Activated CD4-positive, alpha-beta memory T cell treated with anti-CD3 and anti-CD28 coated beads, Interleukin-2, amount 10 ng/mL, durations not matched to agents 7 days and 5 days (primary cell): ENCODE measurements around the gene BMP6. TPM values are rescaled to one million over a fixed set of nuclear protein-coding genes. Genes with fewer than 3 reads are reported as not detected.
"Not testable (repeated sequence)": the region's sequence is repeated elsewhere in the genome, so short reads cannot be mapped to it uniquely, and the experiment has no call there.

Experiments
- CTCF ChIA-PET: fragments of 350-600 bp; sonication (Branson Sonifier 250); formaldehyde crosslinking; loops from one replicate; lab custom pipeline; 2021; ENCODE audit warnings: antibody characterized with exemption, inconsistent platforms; lab: Charles Lee
- POLR2A ChIA-PET: fragments of 350-600 bp; sonication (Branson Sonifier 250); formaldehyde crosslinking; loops from one replicate; lab custom pipeline; 2021; ENCODE audit warnings: antibody characterized with exemption; lab: Charles Lee
- DNase-seq: peaks from one replicate; pipeline ENCODE4 v3.0.0-alpha.2; 2020
- H3K27ac Mint-ChIP-seq: one replicate; pipeline ENCODE4 v1.8.0; 2021; ENCODE audit warnings: mild to moderate bottlenecking, mixed read lengths
- H3K27me3 Mint-ChIP-seq: one replicate; pipeline ENCODE4 v1.8.0; 2021; ENCODE audit warnings: mixed read lengths
- H3K36me3 Mint-ChIP-seq: one replicate; pipeline ENCODE4 v1.8.0; 2021; ENCODE audit warnings: low read depth, mixed read lengths
- H3K4me1 Mint-ChIP-seq: one replicate; pipeline ENCODE4 v1.8.0; 2021; ENCODE audit warnings: mixed read lengths
- H3K4me3 Mint-ChIP-seq: one replicate; pipeline ENCODE4 v1.8.0; 2021; ENCODE audit warnings: mild to moderate bottlenecking, mixed read lengths
- H3K9me3 Mint-ChIP-seq: one replicate; pipeline ENCODE4 v1.8.0; 2021; ENCODE audit warnings: mixed read lengths
- total RNA-seq, 2 experiments: library from RNA; stranded (reverse); gene quantifications; one replicate each; pipeline ENCODE4 v1.2.3, GENCODE V29; 2021

BMP6 gene
- total RNA-seq, 2 experiments from 2014 or later = not detected

GRCh38 chr6:7797386-7797785, 71.5 kb downstream of the BMP6 start:
- Mint-ChIP-seq H3K4me3 (no peak overlapping the region), H3K9me3 (no peaks in the 10 kb centered on the region), H3K27me3 (peaks cover 11% of the 10 kb centered on the region), H3K4me1 (no peaks in the 10 kb centered on the region), H3K36me3 (no peaks in the 10 kb centered on the region), H3K27ac (no peak overlapping the region)
- CTCF ChIA-PET = no interaction called here
- no peak for DNase-seq
- POLR2A ChIA-PET = no interaction called here

- no peak for DNase-seq
- no peaks in the 10 kb centered on the region for H3K4me1 Mint-ChIP-seq
- ChIA-PET CTCF (no interaction called here), POLR2A (no interaction called here)
- no peaks in the 10 kb centered on the region for H3K9me3 Mint-ChIP-seq
- no peaks in the 10 kb centered on the region for H3K36me3 Mint-ChIP-seq
- no peak overlapping the region for H3K4me3 Mint-ChIP-seq
- no peak overlapping the region for H3K27ac Mint-ChIP-seq
- H3K27me3 Mint-ChIP-seq = peaks cover 11% of the 10 kb centered on the region
Measured at GRCh38 chr6:7798751-7799150, 72.9 kb downstream of the BMP6 start.

- no peak for DNase-seq
- POLR2A ChIA-PET = no interaction called here
- Mint-ChIP-seq H3K27me3 (peaks cover 4% of the 10 kb centered on the region), H3K36me3 (no peaks in the 10 kb centered on the region), H3K4me1 (no peaks in the 10 kb centered on the region), H3K9me3 (no peaks in the 10 kb centered on the region), H3K4me3 (no peak overlapping the region), H3K27ac (no peak overlapping the region)
- CTCF ChIA-PET = no interaction called here
Measured at GRCh38 chr6:7802662-7803061, 76.8 kb downstream of the BMP6 start.

- POLR2A ChIA-PET = no interaction called here
- no peaks in the 10 kb centered on the region for H3K9me3 Mint-ChIP-seq
Measured at GRCh38 chr6:7803214-7803613, 77.3 kb downstream of the BMP6 start.

GRCh38 chr6:7805078-7805849, 79.4 kb downstream of the BMP6 start:
- Mint-ChIP-seq H3K27ac (no peak overlapping the region), H3K9me3 (no peaks in the 10 kb centered on the region), H3K4me1 (no peaks in the 10 kb centered on the region), H3K36me3 (no peaks in the 10 kb centered on the region), H3K4me3 (no peak overlapping the region), H3K27me3 (peaks cover 4% of the 10 kb centered on the region)
- ChIA-PET POLR2A (no interaction called here), CTCF (no interaction called here)
- DNase-seq = no peak

More at GRCh38 chr6:7803214-7803613, 77.3 kb downstream of the BMP6 start:
- no peaks in the 10 kb centered on the region for H3K4me1 Mint-ChIP-seq
- CTCF ChIA-PET = no interaction called here
- no peak overlapping the region for H3K27ac Mint-ChIP-seq
- DNase-seq = no peak
- H3K36me3 Mint-ChIP-seq = no peaks in the 10 kb centered on the region
- peaks cover 4% of the 10 kb centered on the region for H3K27me3 Mint-ChIP-seq
- H3K4me3 Mint-ChIP-seq = no peak overlapping the region

- Mint-ChIP-seq H3K9me3 (no peaks in the 10 kb centered on the region), H3K4me1 (no peaks in the 10 kb centered on the region), H3K27me3 (peaks cover 4% of the 10 kb centered on the region), H3K4me3 (no peak overlapping the region), H3K27ac (no peak overlapping the region), H3K36me3 (no peaks in the 10 kb centered on the region)
- ChIA-PET POLR2A (no interaction called here), CTCF (no interaction called here)
- no peak for DNase-seq
Measured at GRCh38 chr6:7805850-7806214, 79.9 kb downstream of the BMP6 start.

GRCh38 chr6:7806711-7807110, 80.8 kb downstream of the BMP6 start:
- POLR2A ChIA-PET = no interaction called here
- CTCF ChIA-PET = no interaction called here
- no peak overlapping the region for H3K4me3 Mint-ChIP-seq
- H3K27me3 Mint-ChIP-seq = no peaks in the 10 kb centered on the region
- H3K4me1 Mint-ChIP-seq = no peaks in the 10 kb centered on the region
- no peak for DNase-seq
- H3K36me3 Mint-ChIP-seq = no peaks in the 10 kb centered on the region
- H3K9me3 Mint-ChIP-seq = no peaks in the 10 kb centered on the region
- no peak overlapping the region for H3K27ac Mint-ChIP-seq

- DNase-seq = no peak
- CTCF ChIA-PET = interaction anchor here (0.7 kb wide), 1 partner anchor 30 kb away, joined by 3 read pairs; no protein-coding TSS in a partner anchor
- Mint-ChIP-seq H3K27me3 (no peaks in the 10 kb centered on the region), H3K36me3 (no peaks in the 10 kb centered on the region), H3K4me3 (no peak overlapping the region), H3K9me3 (no peaks in the 10 kb centered on the region), H3K4me1 (no peaks in the 10 kb centered on the region), H3K27ac (no peak overlapping the region)
- POLR2A ChIA-PET = no interaction called here
Measured at GRCh38 chr6:7809346-7809745, 83.4 kb downstream of the BMP6 start.

DNA sequence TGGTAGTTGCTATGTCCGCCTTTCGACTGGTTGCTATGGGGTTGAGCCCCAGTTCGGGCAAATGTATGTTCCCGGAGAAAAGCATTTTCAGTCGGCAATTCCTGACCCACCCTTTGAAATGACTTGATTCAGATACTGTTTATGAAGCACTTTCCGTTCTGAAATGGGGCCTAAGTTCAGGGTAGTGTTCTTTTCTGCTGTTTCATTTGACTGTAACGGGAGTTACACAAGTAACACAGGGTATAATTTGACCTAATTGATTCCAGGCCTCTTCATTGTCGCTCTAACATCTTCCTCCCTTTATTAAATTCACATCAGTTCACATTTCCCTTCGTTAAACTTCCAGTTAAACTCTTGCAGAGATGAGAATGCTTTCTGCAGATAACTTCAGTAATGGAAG, 85.5 kb downstream of the BMP6 start:
- H3K9me3 Mint-ChIP-seq = no peaks in the 10 kb centered on the region
- no peak overlapping the region for H3K27ac Mint-ChIP-seq
- ChIA-PET POLR2A (no interaction called here), CTCF (no interaction called here)
- no peak overlapping the region for H3K4me3 Mint-ChIP-seq
- DNase-seq = no peak
- peaks cover 3% of the 10 kb centered on the region for H3K27me3 Mint-ChIP-seq
- H3K4me1 Mint-ChIP-seq = no peaks in the 10 kb centered on the region
- no peaks in the 10 kb centered on the region for H3K36me3 Mint-ChIP-seq

GRCh38 chr6:7812623-7813022, 86.7 kb downstream of the BMP6 start:
- no peaks in the 10 kb centered on the region for H3K9me3 Mint-ChIP-seq
- no peaks in the 10 kb centered on the region for H3K4me1 Mint-ChIP-seq
- H3K27me3 Mint-ChIP-seq = peaks cover 7% of the 10 kb centered on the region
- ChIA-PET CTCF (no interaction called here), POLR2A (no interaction called here)
- no peak overlapping the region for H3K4me3 Mint-ChIP-seq
- no peaks in the 10 kb centered on the region for H3K36me3 Mint-ChIP-seq
- no peak for DNase-seq
- H3K27ac Mint-ChIP-seq = no peak overlapping the region

GRCh38 chr6:7813193-7813592, 87.3 kb downstream of the BMP6 start:
- Mint-ChIP-seq H3K36me3 (no peaks in the 10 kb centered on the region), H3K4me3 (no peak overlapping the region), H3K4me1 (no peaks in the 10 kb centered on the region), H3K27ac (no peak overlapping the region), H3K27me3 (peaks cover 7% of the 10 kb centered on the region), H3K9me3 (no peaks in the 10 kb centered on the region)
- CTCF ChIA-PET = no interaction called here
- POLR2A ChIA-PET = no interaction called here
- no peak for DNase-seq

DNA sequence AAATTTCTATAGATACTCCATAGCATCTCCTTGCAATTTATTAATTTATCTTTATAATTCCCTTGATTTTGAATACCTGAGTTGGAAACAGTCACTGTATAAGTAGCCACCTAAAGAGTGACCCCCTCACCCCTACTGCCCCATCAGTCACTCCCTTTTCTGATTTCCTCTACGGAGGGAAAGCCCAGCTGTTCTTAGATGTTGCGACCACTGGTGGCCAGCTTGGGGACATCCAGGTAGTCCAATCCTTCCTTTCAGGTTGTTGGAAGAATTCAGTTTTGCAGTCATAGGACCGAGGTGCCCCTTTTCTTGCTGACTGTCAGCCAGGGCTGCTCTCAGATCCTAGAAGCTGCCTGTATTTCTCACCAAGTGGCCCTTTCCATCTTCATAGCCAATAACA, 87.8 kb downstream of the BMP6 start:
- no peak for DNase-seq
- peaks cover 7% of the 10 kb centered on the region for H3K27me3 Mint-ChIP-seq
- ChIA-PET POLR2A (no interaction called here), CTCF (no interaction called here)
- no peaks in the 10 kb centered on the region for H3K4me1 Mint-ChIP-seq
- H3K27ac Mint-ChIP-seq = no peak overlapping the region
- H3K4me3 Mint-ChIP-seq = no peak overlapping the region
- no peaks in the 10 kb centered on the region for H3K9me3 Mint-ChIP-seq
- H3K36me3 Mint-ChIP-seq = no peaks in the 10 kb centered on the region

DNA sequence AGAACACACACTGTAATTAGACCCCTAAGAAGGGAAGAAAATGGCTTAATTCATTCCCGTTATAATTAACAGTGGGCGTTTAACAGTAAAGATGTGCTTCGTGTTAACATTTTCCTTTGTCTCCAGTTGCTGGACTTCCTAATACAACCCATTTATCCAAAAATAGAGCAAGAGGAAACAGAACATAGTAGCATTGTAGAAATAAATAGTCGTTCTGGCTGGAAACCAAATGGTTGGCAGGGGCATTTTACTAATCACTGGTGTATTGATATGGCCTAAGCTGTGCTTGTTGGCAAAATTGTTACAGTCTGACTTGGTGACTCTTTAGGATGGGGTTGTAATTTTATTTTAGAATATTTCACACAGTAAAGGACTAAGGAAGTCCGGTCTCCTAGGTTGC, 89.8 kb downstream of the BMP6 start:
- peaks cover 11% of the 10 kb centered on the region for H3K27me3 Mint-ChIP-seq
- CTCF ChIA-PET = no interaction called here

GRCh38 chr6:7817184-7817583, 91.3 kb downstream of the BMP6 start:
- CTCF ChIA-PET = interaction anchor here (0.7 kb wide), 1 partner anchor 71 kb away, joined by 4 read pairs; no protein-coding TSS in a partner anchor
- DNase-seq, H3K4me1 Mint-ChIP-seq, H3K27ac Mint-ChIP-seq, POLR2A ChIA-PET, H3K4me3 Mint-ChIP-seq, H3K36me3 Mint-ChIP-seq, H3K9me3 Mint-ChIP-seq: not testable (repeated sequence)
- H3K27me3 Mint-ChIP-seq = peaks cover 11% of the 10 kb centered on the region

More for the DNA sequence above, 89.8 kb downstream of the BMP6 start:
- Mint-ChIP-seq H3K4me3 (no peak overlapping the region), H3K36me3 (no peaks in the 10 kb centered on the region), H3K4me1 (no peaks in the 10 kb centered on the region), H3K9me3 (no peaks in the 10 kb centered on the region), H3K27ac (no peak overlapping the region)
- no peak for DNase-seq
- POLR2A ChIA-PET = no interaction called here
